DMS53 (cell line): ENCODE data around the gene ECT2L.
A peak's percentile ranks its signal among the peaks of the same experiment; 100 is the strongest.
"Not testable (repeated sequence)": the region's sequence is repeated elsewhere in the genome, so short reads cannot be mapped to it uniquely, and the experiment has no call there.

Experiments used
- DNase-seq: peaks from one replicate; lab custom pipeline; 2025; lab: John Stamatoyannopoulos, UW

Gene ECT2L

DNA sequence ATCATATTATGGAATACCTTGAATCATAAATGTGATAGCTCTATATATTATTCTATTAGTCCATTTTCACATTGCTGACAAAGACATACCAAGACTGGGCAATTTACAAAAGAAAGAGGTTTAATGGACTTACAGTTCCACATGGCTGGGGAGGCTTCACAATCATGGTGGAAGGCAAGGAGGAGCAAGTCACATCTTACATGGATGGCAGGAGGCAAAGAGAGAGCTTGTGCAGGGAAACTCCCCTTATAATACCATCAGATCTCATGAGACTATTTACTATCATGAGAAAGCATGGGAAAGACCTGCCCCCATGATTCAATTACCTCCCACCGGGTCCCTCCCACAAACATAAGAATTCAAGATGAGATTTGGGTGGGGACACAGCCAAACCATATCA, 141.0 kb downstream of the ECT2L start:
- not testable (repeated sequence) for DNase-seq

DNA sequence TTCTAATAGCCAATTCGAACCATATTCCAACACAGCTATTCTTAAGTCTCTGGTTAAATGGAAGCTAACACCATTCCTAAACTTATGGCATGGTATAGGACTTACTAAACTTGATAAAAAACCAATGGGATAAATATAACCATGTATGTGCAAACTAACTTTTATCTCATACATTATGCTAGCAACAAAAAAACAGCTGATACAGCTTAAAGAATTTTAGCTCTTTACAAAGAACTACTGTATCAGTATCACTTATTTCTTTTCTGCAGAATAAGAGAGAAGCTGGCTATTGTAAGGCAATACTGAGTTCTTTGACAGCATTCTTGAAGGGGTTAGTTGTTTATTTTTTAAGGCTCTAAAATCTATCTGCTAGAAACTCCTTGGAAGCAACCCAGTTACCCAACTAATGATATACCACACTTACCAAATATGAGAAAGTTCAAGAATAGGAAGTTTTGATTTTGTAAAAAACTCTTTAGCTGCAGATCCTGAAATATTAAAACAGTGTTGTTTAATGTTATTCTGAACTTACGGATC, 147.3 kb downstream of the ECT2L start:
- DNase-seq, result no peak

DNA sequence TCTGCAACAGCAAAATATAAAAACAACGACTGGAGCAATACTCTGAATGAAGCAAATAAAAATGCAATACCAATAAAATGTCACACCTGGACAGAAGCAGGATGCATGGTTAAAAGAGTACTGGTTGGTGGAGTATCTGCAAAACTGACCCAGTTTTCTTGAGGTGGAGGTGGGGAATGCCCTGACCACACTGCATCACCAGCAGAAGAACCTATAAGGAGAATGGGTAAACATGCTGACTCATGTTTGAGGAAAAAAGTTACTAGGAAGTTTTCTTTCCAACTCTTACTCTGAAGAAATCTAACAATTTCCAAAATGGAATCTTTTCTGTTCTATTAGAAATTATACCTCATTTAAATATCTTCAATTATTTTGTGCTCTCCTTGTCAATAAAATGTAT, 148.5 kb downstream of the ECT2L start:
- no peak for DNase-seq

DNA sequence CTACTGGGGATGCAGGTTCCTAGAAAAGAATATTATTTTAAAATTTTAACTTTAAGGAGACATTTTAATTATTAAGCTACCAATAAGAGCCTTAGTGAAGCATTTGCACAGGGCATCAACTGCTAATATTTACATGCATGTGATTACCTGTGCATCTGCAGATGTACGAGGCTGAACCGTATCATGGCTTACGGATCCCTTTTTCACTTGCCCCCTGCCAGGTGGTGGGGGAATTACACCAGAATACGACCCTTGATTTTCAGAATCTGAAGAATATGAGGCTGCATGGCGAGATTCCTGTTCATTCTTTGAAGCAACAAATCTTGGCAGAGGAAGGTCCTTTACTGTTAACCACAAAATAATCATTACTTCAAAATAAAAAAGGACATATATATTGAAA, 149.5 kb downstream of the ECT2L start:
- DNase-seq, result peak; percentile 14

DNA sequence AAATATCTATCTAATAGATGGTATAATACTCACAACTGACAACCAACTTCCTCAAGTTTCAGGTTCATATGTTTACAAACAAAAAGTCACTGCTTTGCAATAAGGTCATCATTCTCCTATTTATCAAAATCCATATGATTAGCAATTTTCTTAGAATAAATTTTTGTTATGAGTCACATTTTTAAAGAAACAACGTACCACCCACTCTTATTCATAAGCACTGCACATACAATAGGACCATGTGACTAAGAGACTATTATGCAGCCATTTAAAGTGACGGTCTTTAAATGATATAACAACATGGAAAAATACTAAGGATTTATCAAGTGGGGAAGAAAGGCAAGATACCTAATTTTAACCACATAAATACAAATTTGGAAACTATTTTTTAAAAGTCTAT, 152.1 kb downstream of the ECT2L start:
- no peak for DNase-seq

DNA sequence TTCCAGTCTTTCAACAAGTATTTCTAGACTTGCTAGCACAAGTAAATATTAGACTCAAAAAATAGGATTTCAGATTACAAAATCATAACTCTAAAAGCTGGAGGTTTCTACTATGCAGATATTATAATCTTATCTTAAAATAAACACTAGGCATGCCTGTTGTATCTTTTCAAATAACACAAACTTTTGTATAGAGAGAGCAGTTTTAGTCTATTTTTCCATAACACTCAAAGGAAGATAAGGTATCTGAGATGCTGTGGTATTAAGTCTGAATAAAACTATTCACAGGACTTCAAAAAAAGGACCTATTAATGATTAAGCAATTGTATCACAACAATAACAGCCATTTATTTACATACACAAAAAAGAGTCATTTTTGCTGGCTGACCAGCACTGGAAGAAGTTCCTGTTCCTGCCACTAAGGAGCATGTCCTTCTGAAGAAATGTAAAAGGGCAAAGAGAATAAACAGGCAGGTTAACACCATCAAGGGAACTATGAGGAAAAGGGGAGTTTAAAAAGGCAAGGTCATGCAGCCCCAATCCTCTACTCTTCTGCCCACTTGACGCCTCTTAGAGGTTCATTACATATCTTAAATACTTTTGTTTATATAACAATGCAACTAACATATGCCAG, 152.8 kb downstream of the ECT2L start:
- peak; percentile 3 for DNase-seq

DNA sequence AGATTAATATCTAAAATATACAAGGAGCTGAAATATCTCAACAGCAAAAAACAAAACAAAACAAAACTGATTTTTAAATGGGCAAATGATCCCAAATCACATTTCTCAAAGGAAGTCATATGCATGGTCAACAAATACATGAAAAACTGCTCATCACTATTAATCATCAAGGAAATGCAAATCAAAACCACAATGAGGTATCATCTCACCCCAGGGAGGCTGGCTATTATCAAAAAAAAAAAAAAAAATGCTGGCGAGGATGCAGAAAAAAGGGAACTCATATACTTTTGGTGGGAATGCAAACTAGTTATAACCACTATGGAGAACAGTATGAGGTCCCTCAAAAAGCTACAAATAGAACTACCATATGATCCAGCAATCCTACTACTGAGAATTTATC, 157.6 kb downstream of the ECT2L start:
- DNase-seq, result no peak
